GM12874 (cell line): ENCODE data around the gene ARMC3.

Experiments used
- CTCF ChIP-seq: IDR thresholded peaks from 2 replicates; pipeline ENCODE4 v1.5.1; 2011; ENCODE audit warnings: low read depth, mild to moderate bottlenecking, control low read depth, low read length, moderate library complexity; ENCODE audit not compliant: insufficient read depth

The ARMC3 gene

GRCh38 chr10:22899775-22900174 lies 28.1 kb upstream of the ARMC3 start:
- TF ChIP-seq CTCF, result no peak

GRCh38 chr10:22900841-22901601 lies 26.8 kb upstream of the ARMC3 start:
- TF ChIP-seq CTCF, result no peak

DNA sequence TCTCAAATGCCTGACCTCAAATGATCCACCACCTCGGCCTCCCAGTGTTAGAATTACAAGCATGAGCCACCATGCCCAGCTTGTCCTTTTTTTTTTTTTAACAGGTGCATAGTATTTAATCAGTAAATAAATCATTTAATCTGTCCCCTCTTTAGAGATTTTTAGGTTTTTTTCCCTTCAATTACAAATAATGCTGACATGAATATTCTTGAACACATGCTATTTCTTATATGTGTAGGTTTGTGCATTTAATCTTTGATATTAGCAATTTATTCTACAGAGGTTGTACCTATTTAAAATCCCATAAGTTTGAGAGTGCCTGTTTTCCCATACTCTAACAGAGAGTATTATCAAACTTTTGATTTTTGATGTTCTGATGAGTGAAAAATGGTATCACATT lies 24.2 kb upstream of the ARMC3 start:
- TF ChIP-seq CTCF, result no peak

GRCh38 chr10:22906767-22907166 lies 21.1 kb upstream of the ARMC3 start:
- TF ChIP-seq CTCF, result no peak

GRCh38 chr10:22908837-22909236 lies 19.0 kb upstream of the ARMC3 start:
- TF ChIP-seq CTCF, result no peak

DNA sequence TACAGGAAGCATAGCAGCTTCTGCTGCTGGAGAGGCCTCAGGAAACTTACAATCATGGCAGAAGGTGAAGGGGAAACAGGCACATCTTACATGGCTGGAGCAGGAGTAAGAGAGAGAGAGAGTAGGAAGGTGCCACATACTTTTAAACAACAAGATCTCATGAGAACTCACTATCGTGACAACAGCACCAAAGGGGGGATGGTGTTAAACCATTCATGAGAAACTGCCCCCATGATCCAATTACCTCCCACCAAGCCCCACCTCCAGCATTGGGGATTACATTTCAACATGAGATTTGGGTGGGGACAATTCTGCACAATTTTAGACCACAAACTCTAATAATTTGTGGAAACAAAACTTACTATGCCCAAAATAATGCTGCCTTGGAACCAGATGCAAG lies 16.8 kb upstream of the ARMC3 start:
- TF ChIP-seq CTCF, result no peak

DNA sequence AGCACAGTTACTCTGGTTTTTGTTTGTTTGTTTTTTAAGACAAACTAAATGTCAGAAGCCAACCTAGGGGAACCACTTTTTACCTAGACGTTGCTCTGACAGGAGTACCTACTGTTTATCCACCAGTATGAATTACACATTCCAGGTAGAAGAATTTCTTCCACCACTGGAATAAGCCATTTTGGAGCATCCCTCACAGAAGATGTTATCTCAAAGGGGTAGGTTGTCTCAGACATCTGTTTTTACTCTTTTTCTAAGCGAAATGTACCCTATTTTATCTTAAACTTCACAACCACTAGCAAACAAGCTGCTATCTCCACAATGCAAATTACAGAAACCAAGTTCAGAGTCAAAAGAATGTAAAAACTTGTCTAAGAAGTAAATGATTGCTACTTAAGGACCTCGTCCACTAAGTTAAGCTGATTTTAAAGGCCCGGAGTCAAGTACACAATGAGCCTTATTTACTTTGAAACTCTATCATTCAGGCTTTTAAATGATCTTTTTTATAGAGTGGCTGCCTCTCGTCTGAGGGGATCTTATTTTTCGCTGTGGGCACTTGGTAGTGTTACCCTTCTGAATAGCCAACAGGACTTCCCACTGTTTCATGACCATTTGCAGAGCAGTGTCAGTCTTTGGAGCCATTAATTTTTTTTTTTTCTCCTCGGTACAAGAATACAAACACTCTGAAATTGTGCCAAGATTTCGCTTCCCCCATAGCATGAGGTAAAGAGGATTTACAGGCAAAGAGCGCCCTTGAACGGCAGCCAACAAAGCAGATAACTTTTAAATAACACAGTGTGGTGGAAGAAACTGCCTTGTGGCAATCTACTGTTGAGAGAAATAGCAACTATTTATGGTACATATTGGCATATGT lies 15.7 kb upstream of the ARMC3 start:
- no peak for TF ChIP-seq CTCF
